OCI-LY1 (cell line): ENCODE results near the gene TFF3.

Experiments
- H2AFZ ChIP-seq: fragments of 200-600 bp; sonication (generic), shearing (Covaris generic); 2 replicates; pipeline ENCODE4 v1.6.0; 2014; ENCODE audit warnings: antibody characterized with exemption, mild to moderate bottlenecking, low read length
- H3F3A ChIP-seq: fragments of 200-600 bp; sonication (generic), shearing (Covaris generic); 2 replicates; pipeline ENCODE4 v1.6.0; 2014; ENCODE audit warnings: mild to moderate bottlenecking, antibody characterized with exemption, low read length, moderate library complexity; ENCODE audit not compliant: insufficient read depth
- H3K27ac ChIP-seq: fragments of 200-600 bp; sonication (generic); 2 replicates; pipeline ENCODE4 v1.5.1; 2014; ENCODE audit warnings: low read length, mixed run types, mild to moderate bottlenecking, low read depth; ENCODE audit not compliant: poor library complexity, severe bottlenecking
- H3K27me3 ChIP-seq: fragments of 200-600 bp; sonication (generic); 2 replicates; pipeline ENCODE4 v1.6.0; 2014; ENCODE audit warnings: antibody characterized with exemption, mild to moderate bottlenecking, low read length, moderate library complexity; ENCODE audit not compliant: insufficient read depth
- H3K36me3 ChIP-seq: fragments of 200-600 bp; sonication (generic); 2 replicates; pipeline ENCODE4 v1.6.1; 2014; ENCODE audit warnings: mild to moderate bottlenecking, antibody characterized with exemption, low read length, moderate library complexity, mixed read lengths; ENCODE audit not compliant: insufficient read depth
- H3K4me1 ChIP-seq: fragments of 200-600 bp; sonication (generic); 2 replicates; pipeline ENCODE4 v1.5.1; 2014; ENCODE audit warnings: mild to moderate bottlenecking, low read length, moderate library complexity; ENCODE audit not compliant: insufficient read depth, severe bottlenecking
- H3K4me2 ChIP-seq: fragments of 200-600 bp; sonication (generic), shearing (Covaris generic); 2 replicates; pipeline ENCODE4 v1.6.1; 2014; ENCODE audit warnings: low read length
- H3K4me3 ChIP-seq: fragments of 200-600 bp; sonication (generic); 2 replicates; pipeline ENCODE4 v1.5.1; 2014; ENCODE audit warnings: low read length, low read depth, mild to moderate bottlenecking, mixed read lengths; ENCODE audit not compliant: poor library complexity, severe bottlenecking
- H3K79me2 ChIP-seq: fragments of 200-600 bp; shearing (Covaris generic); 2 replicates; pipeline ENCODE4 v1.6.1; 2016; ENCODE audit warnings: mixed run types, low read length, mixed read lengths; ENCODE audit not compliant: insufficient read depth
- H3K9ac ChIP-seq: fragments of 200-600 bp; sonication (generic), shearing (Covaris generic); 2 replicates; pipeline ENCODE4 v1.6.1; 2014; ENCODE audit warnings: mild to moderate bottlenecking, low read length, mixed read lengths
- H3K9me2 ChIP-seq: fragments of 200-600 bp; sonication (generic), shearing (Covaris generic); 2 replicates; pipeline ENCODE4 v1.6.1; 2014; ENCODE audit warnings: low read depth, mild to moderate bottlenecking, low read length, mixed read lengths
- H3K9me3 ChIP-seq: fragments of 200-600 bp; shearing (Covaris generic); 2 replicates; pipeline ENCODE4 v1.6.1; 2014; ENCODE audit warnings: low read length, mixed read lengths
- H4K20me1 ChIP-seq: fragments of 200-600 bp; sonication (generic), shearing (Covaris generic); 2 replicates; pipeline ENCODE4 v1.6.0; 2016; ENCODE audit warnings: mild to moderate bottlenecking, low read length; ENCODE audit not compliant: insufficient read depth
- CTCF ChIP-seq: fragments of 200-600 bp; sonication (generic), shearing (Covaris generic); IDR thresholded peaks from 2 replicates; pipeline ENCODE4 v1.5.1; 2017; ENCODE audit warnings: mild to moderate bottlenecking, antibody characterized with exemption, low read length, moderate library complexity, mixed read lengths
- EZH2 ChIP-seq: fragments of 200-600 bp; sonication (generic), shearing (Covaris generic); IDR thresholded peaks from 2 replicates; pipeline ENCODE4 v1.8.0; 2017; ENCODE audit warnings: borderline replicate concordance, mixed run types, mild to moderate bottlenecking, antibody characterized with exemption, low read length, moderate library complexity, mixed read lengths

Gene TFF3

GRCh38 chr21:42343556-42343955, 28.3 kb upstream of the TFF3 start:
- Histone ChIP-seq H2AFZ (no peak overlapping the region), H3K79me2 (no peaks in the 10 kb centered on the region), H4K20me1 (no peaks in the 10 kb centered on the region), H3K9ac (no peak overlapping the region), H3K9me3 (no peaks in the 10 kb centered on the region), H3K27me3 (peaks cover 17% of the 10 kb centered on the region; the same call in 1 of the 2 replicates), H3F3A (no peaks in the 10 kb centered on the region), H3K4me3 (no peak overlapping the region), H3K4me1 (no peaks in the 10 kb centered on the region), H3K9me2 (no peaks in the 10 kb centered on the region), H3K27ac (no peak overlapping the region), H3K4me2 (no peak overlapping the region), H3K36me3 (no peaks in the 10 kb centered on the region)
- TF ChIP-seq CTCF: no peak
- no peak for TF ChIP-seq EZH2

- H3K9ac ChIP-seq: no peak overlapping the region
- no peaks in the 10 kb centered on the region for H4K20me1 ChIP-seq
- no peak overlapping the region for H3K4me2 ChIP-seq
- H3K4me3 ChIP-seq: no peak overlapping the region
- H3K4me1 ChIP-seq: no peaks in the 10 kb centered on the region
- no peak overlapping the region for H3K27ac ChIP-seq
- TF ChIP-seq EZH2 (no peak), CTCF (no peak)
- no peaks in the 10 kb centered on the region for H3K79me2 ChIP-seq
- no peaks in the 10 kb centered on the region for H3K36me3 ChIP-seq
- H2AFZ ChIP-seq: no peak overlapping the region
- H3K9me2 ChIP-seq: no peaks in the 10 kb centered on the region
- H3K27me3 ChIP-seq: peaks cover 16% of the 10 kb centered on the region; the same call in 1 of the 2 replicates
- H3F3A ChIP-seq: no peaks in the 10 kb centered on the region
- no peaks in the 10 kb centered on the region for H3K9me3 ChIP-seq
Measured at GRCh38 chr21:42343101-42343500, 27.9 kb upstream of the TFF3 start.

GRCh38 chr21:42341776-42342542, 26.8 kb upstream of the TFF3 start:
- H3K79me2 ChIP-seq: no peaks in the 10 kb centered on the region
- H3K9ac ChIP-seq: no peak overlapping the region
- no peak overlapping the region for H3K4me3 ChIP-seq
- H2AFZ ChIP-seq: no peak overlapping the region
- H3K27me3 ChIP-seq: peaks cover 13% of the 10 kb centered on the region; the same call in 1 of the 2 replicates
- no peaks in the 10 kb centered on the region for H3K9me2 ChIP-seq
- no peaks in the 10 kb centered on the region for H4K20me1 ChIP-seq
- H3K4me2 ChIP-seq: no peak overlapping the region
- no peaks in the 10 kb centered on the region for H3K4me1 ChIP-seq
- no peak overlapping the region for H3K27ac ChIP-seq
- TF ChIP-seq CTCF (no peak), EZH2 (no peak)
- H3K36me3 ChIP-seq: no peaks in the 10 kb centered on the region
- H3F3A ChIP-seq: no peaks in the 10 kb centered on the region
- peaks cover 4% of the 10 kb centered on the region; the same call in 1 of the 2 replicates for H3K9me3 ChIP-seq
